ENCODE results near the gene MMP17. TPM values are rescaled to one million over a fixed set of nuclear protein-coding genes. Genes with fewer than 3 reads are reported as not detected.
A peak's percentile ranks its signal among the peaks of the same experiment; 100 is the strongest.
"Not testable (repeated sequence)": the region's sequence is repeated elsewhere in the genome, so short reads cannot be mapped to it uniquely, and the experiment has no call there.

MMP17 gene
- total RNA-seq, 2 experiments from 2014 or later = 0.17 to 0.27 TPM

DNA sequence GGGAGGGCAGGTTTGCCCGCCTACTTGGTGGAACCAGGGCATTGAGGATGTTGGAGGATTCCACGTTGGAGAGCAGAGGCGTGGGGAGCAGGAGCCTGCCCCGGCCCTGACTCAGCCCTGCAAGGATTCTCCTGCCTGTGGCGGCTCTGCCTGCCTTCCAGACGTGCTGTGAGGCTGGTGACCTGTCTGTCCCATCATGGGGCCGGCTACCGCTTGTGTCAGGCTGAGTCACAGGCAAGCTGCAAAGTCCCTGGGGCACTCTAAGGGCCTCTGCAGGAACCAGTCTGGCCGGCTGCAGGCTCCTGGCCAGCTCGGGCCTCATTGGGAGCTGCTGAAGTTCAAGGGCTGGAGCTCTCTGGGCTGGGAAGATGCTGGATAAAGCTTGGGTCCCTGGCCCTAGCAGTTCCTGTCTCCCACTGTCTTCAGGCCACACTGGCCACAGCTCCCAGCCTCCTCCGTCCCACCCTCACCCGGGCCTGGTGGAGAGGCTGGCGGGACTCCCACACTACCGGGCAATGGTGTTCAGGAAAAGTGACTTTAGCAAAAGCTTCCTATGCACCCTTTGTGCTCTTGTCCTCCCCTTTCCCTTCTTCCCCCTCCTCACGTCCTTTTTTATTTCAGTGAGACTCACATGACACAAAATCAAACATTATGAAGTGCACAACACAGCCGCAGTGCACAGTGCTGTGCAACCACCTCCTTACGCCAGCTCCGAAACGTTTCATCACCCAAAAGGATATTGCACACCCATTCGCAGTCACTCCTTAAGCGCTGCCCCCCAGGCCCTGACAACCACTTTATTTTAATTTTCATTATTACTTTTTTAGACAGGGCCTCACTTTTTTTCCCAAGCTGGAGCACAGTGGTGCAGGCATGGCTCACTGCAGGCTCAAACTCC, 44.2 kb downstream of the MMP17 start:
- ChIA-PET POLR2A (no interaction called here), CTCF (no interaction called here)
- DNase-seq = peak in 2 of 14 experiments; percentile 30 to 54
- no peak overlapping the region for H3K4me3 Mint-ChIP-seq
- H3K27ac ChIP-seq (ENCODE audit: low read depth in 1 of 2, low read length in 2 of 2) = no peak overlapping the region
- H3K27me3 Mint-ChIP-seq = no peaks in the 10 kb centered on the region
- H3K9me3 ChIP-seq (ENCODE audit: control insufficient read depth in 1 of 2, insufficient read depth in 1 of 2, low read length in 2 of 2) = peaks cover 0 to 7% of the 10 kb centered on the region in 2 experiments
- H3K27me3 ChIP-seq (ENCODE audit: control insufficient read depth in 1 of 2, insufficient read depth in 2 of 2, low read length in 2 of 2) = no peaks in the 10 kb centered on the region
- TF ChIP-seq, protein P1, sequence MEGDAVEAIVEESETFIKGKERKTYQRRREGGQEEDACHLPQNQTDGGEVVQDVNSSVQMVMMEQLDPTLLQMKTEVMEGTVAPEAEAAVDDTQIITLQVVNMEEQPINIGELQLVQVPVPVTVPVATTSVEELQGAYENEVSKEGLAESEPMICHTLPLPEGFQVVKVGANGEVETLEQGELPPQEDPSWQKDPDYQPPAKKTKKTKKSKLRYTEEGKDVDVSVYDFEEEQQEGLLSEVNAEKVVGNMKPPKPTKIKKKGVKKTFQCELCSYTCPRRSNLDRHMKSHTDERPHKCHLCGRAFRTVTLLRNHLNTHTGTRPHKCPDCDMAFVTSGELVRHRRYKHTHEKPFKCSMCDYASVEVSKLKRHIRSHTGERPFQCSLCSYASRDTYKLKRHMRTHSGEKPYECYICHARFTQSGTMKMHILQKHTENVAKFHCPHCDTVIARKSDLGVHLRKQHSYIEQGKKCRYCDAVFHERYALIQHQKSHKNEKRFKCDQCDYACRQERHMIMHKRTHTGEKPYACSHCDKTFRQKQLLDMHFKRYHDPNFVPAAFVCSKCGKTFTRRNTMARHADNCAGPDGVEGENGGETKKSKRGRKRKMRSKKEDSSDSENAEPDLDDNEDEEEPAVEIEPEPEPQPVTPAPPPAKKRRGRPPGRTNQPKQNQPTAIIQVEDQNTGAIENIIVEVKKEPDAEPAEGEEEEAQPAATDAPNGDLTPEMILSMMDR (IDR thresholded peaks at IDR 0.05) = no peak
- H3K4me1 Mint-ChIP-seq (ENCODE audit: low read depth) = no peaks in the 10 kb centered on the region
- intact Hi-C loops (cut with DNase I, micrococcal nuclease) = no loop called here
- no peak for ATAC-seq (ENCODE audit: poor library complexity)
- no peaks in the 10 kb centered on the region for H3K36me3 Mint-ChIP-seq (ENCODE audit: low read depth)
- H3K36me3 ChIP-seq (ENCODE audit: insufficient read depth, low read length) = no peaks in the 10 kb centered on the region
- H3K27ac Mint-ChIP-seq = no peak overlapping the region
- no peaks in the 10 kb centered on the region for H3K4me1 ChIP-seq (ENCODE audit: insufficient read depth, low read length)
- H3K9me3 Mint-ChIP-seq = no peaks in the 10 kb centered on the region
- no peak overlapping the region for H3K4me3 ChIP-seq (ENCODE audit: low read length)

DNA sequence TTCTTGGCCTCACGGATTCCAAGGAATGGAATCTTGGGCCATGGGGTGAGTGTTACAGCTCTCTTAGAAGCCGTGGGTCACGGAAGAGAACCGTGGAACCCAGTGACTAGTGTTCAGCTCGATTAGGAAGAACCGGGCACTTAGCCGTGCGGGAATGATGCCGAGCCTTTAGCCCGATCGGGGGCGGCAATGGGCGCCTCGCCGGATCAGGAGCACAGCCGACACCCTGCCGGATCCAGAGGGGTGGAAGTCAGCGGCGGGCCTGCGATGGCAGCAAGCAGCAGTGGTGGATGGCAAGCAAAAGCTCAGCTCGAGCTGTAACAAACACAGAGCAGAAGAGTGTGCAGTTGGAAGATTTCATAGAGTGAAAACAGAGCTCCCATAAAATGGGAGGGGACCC, 45.1 kb downstream of the MMP17 start:
- H3K4me1 Mint-ChIP-seq (ENCODE audit: low read depth) = no peaks in the 10 kb centered on the region
- no peak overlapping the region for H3K4me3 Mint-ChIP-seq
- H3K4me1 ChIP-seq (ENCODE audit: insufficient read depth, low read length) = no peaks in the 10 kb centered on the region
- no peaks in the 10 kb centered on the region for H3K36me3 Mint-ChIP-seq (ENCODE audit: low read depth)
- H3K9me3 ChIP-seq (ENCODE audit: control insufficient read depth in 1 of 2, insufficient read depth in 1 of 2, low read length in 2 of 2) = peaks cover 0 to 7% of the 10 kb centered on the region in 2 experiments
- ATAC-seq (ENCODE audit: poor library complexity) (no peak), DNase-seq (no peak)
- no peak overlapping the region for H3K4me3 ChIP-seq (ENCODE audit: low read length)
- H3K36me3 ChIP-seq (ENCODE audit: insufficient read depth, low read length) = no peaks in the 10 kb centered on the region
- H3K27me3 Mint-ChIP-seq = peaks cover 4% of the 10 kb centered on the region
- ChIA-PET CTCF (no interaction called here), POLR2A (no interaction called here)
- intact Hi-C loops (cut with DNase I, micrococcal nuclease) = no loop called here
- H3K9me3 Mint-ChIP-seq = no peaks in the 10 kb centered on the region
- H3K27me3 ChIP-seq (ENCODE audit: control insufficient read depth in 1 of 2, insufficient read depth in 2 of 2, low read length in 2 of 2) = no peaks in the 10 kb centered on the region
- H3K27ac Mint-ChIP-seq = no peak overlapping the region
- no peak overlapping the region for H3K27ac ChIP-seq (ENCODE audit: low read depth in 1 of 2, low read length in 2 of 2)
- TF ChIP-seq, protein P1 (IDR thresholded peaks at IDR 0.05) = no peak

DNA sequence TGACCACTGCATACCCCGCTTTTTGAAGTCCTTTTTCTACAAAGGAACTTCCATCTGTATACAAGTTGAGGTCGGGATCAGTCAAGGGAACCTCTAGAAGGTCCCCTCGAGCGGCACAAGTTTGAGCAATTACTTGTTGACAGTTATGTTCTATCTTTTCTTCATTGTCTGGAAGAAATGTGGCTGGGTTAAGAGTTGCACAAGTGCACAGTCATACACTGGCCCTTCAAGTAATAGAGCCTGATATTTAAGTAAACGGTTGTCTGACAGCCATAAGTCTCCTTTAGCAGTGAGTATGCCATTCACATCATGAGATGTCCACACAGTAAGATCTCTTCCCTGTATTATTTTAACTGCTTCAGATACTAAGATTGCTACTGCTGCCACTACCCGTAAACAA, 46.8 kb downstream of the MMP17 start:
- H3K27me3 Mint-ChIP-seq; H3K27me3 ChIP-seq (ENCODE audit: control insufficient read depth in 1 of 2, insufficient read depth in 2 of 2, low read length in 2 of 2); H3K36me3 Mint-ChIP-seq (ENCODE audit: low read depth); ATAC-seq (ENCODE audit: poor library complexity); CTCF ChIA-PET; H3K27ac ChIP-seq (ENCODE audit: low read depth in 1 of 2, low read length in 2 of 2); POLR2A ChIA-PET; H3K36me3 ChIP-seq (ENCODE audit: insufficient read depth, low read length); H3K4me1 ChIP-seq (ENCODE audit: insufficient read depth, low read length); H3K4me1 Mint-ChIP-seq (ENCODE audit: low read depth); H3K9me3 Mint-ChIP-seq; H3K27ac Mint-ChIP-seq; H3K4me3 Mint-ChIP-seq; H3K9me3 ChIP-seq (ENCODE audit: control insufficient read depth in 1 of 2, insufficient read depth in 1 of 2, low read length in 2 of 2); DNase-seq; intact Hi-C loops (cut with DNase I, micrococcal nuclease); H3K4me3 ChIP-seq (ENCODE audit: low read length): not testable (repeated sequence)

DNA sequence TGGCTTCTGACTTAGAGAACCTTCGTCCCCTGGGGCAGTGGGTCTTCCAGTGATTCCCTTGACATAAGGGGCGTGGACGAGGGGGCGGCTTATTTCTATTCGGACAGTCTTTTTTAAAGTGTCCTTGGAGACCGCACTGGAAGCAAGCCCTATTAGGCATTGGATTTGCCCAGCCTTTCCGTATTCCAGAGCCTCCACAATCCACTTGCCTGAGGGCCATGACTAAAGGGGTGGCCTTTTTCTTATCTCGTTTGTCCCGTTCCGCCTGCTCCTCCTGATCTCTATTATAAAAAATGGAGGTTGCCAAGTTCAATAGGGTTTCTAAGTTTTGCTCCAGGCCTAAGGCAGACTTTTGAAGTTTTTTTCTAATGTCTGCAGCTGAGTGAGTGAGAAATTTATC, 49.0 kb downstream of the MMP17 start:
- POLR2A ChIA-PET; H3K4me1 Mint-ChIP-seq (ENCODE audit: low read depth); H3K4me3 ChIP-seq (ENCODE audit: low read length); H3K36me3 Mint-ChIP-seq (ENCODE audit: low read depth); intact Hi-C loops (cut with DNase I, micrococcal nuclease); H3K27ac ChIP-seq (ENCODE audit: low read depth in 1 of 2, low read length in 2 of 2); CTCF ChIA-PET; H3K36me3 ChIP-seq (ENCODE audit: insufficient read depth, low read length); H3K9me3 Mint-ChIP-seq; H3K4me3 Mint-ChIP-seq; ATAC-seq (ENCODE audit: poor library complexity); H3K9me3 ChIP-seq (ENCODE audit: control insufficient read depth in 1 of 2, insufficient read depth in 1 of 2, low read length in 2 of 2); H3K4me1 ChIP-seq (ENCODE audit: insufficient read depth, low read length); DNase-seq; H3K27me3 Mint-ChIP-seq; H3K27ac Mint-ChIP-seq; H3K27me3 ChIP-seq (ENCODE audit: control insufficient read depth in 1 of 2, insufficient read depth in 2 of 2, low read length in 2 of 2): not testable (repeated sequence)

DNA sequence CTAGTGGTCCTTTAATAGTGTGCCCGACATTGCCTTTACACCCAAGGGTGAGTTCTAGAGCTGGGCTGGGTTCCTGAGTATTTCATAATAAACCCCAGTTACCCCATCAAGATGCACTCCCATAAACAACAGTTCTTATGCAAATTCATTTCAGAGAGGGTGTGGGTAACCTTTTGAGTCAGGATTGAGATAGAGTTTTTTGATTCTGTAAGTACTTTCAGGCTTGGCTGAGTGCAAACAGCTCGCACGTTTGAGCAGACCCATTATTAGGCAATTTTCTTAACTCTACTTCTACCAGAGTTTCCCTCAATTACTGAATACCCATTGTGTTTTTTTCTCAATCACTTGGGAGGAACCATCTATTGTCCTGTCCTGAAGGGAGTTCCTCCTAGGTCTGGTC, 50.2 kb downstream of the MMP17 start:
- H3K27ac ChIP-seq (ENCODE audit: low read depth in 1 of 2, low read length in 2 of 2); POLR2A ChIA-PET; H3K9me3 Mint-ChIP-seq; CTCF ChIA-PET; intact Hi-C loops (cut with DNase I, micrococcal nuclease); H3K27me3 ChIP-seq (ENCODE audit: control insufficient read depth in 1 of 2, insufficient read depth in 2 of 2, low read length in 2 of 2); DNase-seq; H3K4me3 ChIP-seq (ENCODE audit: low read length); H3K9me3 ChIP-seq (ENCODE audit: control insufficient read depth in 1 of 2, insufficient read depth in 1 of 2, low read length in 2 of 2); ATAC-seq (ENCODE audit: poor library complexity); H3K27me3 Mint-ChIP-seq; H3K4me3 Mint-ChIP-seq; H3K27ac Mint-ChIP-seq; H3K4me1 Mint-ChIP-seq (ENCODE audit: low read depth); H3K36me3 Mint-ChIP-seq (ENCODE audit: low read depth); H3K4me1 ChIP-seq (ENCODE audit: insufficient read depth, low read length); H3K36me3 ChIP-seq (ENCODE audit: insufficient read depth, low read length): not testable (repeated sequence)
